PC-9 (cell line): ENCODE results near the gene GIMAP8. TPM values are rescaled to one million over a fixed set of nuclear protein-coding genes. Genes with fewer than 3 reads are reported as not detected.
A peak's percentile ranks its signal among the peaks of the same experiment; 100 is the strongest.

Experiments used
- BruUV-seq: library from RNA; stranded (reverse); fragments of 400-500 nt; replicated peaks from 2 replicates; lab custom pipeline; 2021; lab: Mats Ljungman, UMichigan
- CTCF ChIA-PET: fragments of 300-600 bp; sonication (Branson Sonifier 250); formaldehyde crosslinking; loops from one replicate; lab custom pipeline; 2022; ENCODE audit warnings: antibody characterized with exemption; lab: Charles Lee
- POLR2A ChIA-PET: fragments of 300-600 bp; sonication (Branson Sonifier 250); formaldehyde crosslinking; loops from one replicate; lab custom pipeline; 2022; ENCODE audit warnings: antibody characterized with exemption; ENCODE audit not compliant: unreplicated experiment; lab: Charles Lee
- DNase-seq, 2 experiments: peaks; one replicate each; pipeline versions ENCODE4 v3.0.0 to v3.0.0-alpha.2; 2015 to 2022; ENCODE audit warnings: mixed read lengths in 1 of 2
- H2AFZ ChIP-seq: fragments of 200-600 bp; sonication (generic); 2 replicates; pipeline ENCODE4 v1.8.1; 2017; ENCODE audit warnings: antibody characterized with exemption
- H3F3A ChIP-seq: fragments of 200-600 bp; sonication (generic); 2 replicates; pipeline ENCODE4 v1.8.1; 2017; ENCODE audit warnings: antibody characterized with exemption, mild to moderate bottlenecking, low read depth; ENCODE audit not compliant: insufficient read depth
- H3K27ac ChIP-seq: fragments of 200-600 bp; sonication (generic); 2 replicates; pipeline ENCODE4 v1.6.1; 2016; ENCODE audit warnings: mixed run types
- H3K27me3 ChIP-seq: fragments of 200-600 bp; sonication (generic); 2 replicates; pipeline ENCODE4 v1.6.1; 2016; ENCODE audit warnings: low read depth, mixed run types; ENCODE audit not compliant: insufficient read depth
- H3K36me3 ChIP-seq: fragments of 200-600 bp; sonication (generic); 2 replicates; pipeline ENCODE4 v1.6.1; 2016; ENCODE audit warnings: low read depth, mixed run types
- H3K4me1 ChIP-seq: fragments of 200-600 bp; sonication (generic); replicated peaks from 2 replicates; pipeline ENCODE4 v1.6.1; 2016; ENCODE audit warnings: mixed run types; ENCODE audit not compliant: insufficient read depth
- H3K4me2 ChIP-seq: fragments of 200-600 bp; sonication (generic); 2 replicates; pipeline ENCODE4 v1.6.1; 2017; ENCODE audit warnings: mixed run types
- H3K4me3 ChIP-seq: fragments of 200-600 bp; sonication (generic); 2 replicates; pipeline ENCODE4 v1.6.1; 2016; ENCODE audit warnings: mixed run types
- H3K79me2 ChIP-seq: fragments of 200-600 bp; sonication (generic); 2 replicates; pipeline ENCODE4 v1.6.1; 2017; ENCODE audit warnings: low read depth, mixed run types
- H3K9me2 ChIP-seq: fragments of 200-600 bp; sonication (generic); 2 replicates; pipeline ENCODE4 v1.8.1; 2017; ENCODE audit warnings: mild to moderate bottlenecking; ENCODE audit not compliant: insufficient read depth
- H3K9me3 ChIP-seq: fragments of 200-600 bp; sonication (generic); 2 replicates; pipeline ENCODE4 v1.8.1; 2016; ENCODE audit warnings: low read depth; ENCODE audit not compliant: insufficient read depth
- H4K20me1 ChIP-seq: fragments of 200-600 bp; sonication (generic); 2 replicates; pipeline ENCODE4 v1.8.1; 2017; ENCODE audit not compliant: insufficient read depth
- CTCF ChIP-seq: fragments of 200-600 bp; sonication (generic); conservative IDR thresholded peaks from 2 replicates; pipeline ENCODE4 v1.6.1; 2017; ENCODE audit warnings: mixed run types, antibody characterized with exemption, mild to moderate bottlenecking, moderate library complexity
- EZH2 ChIP-seq: fragments of 200-600 bp; sonication (generic); IDR thresholded peaks from 2 replicates; pipeline ENCODE4 v1.8.0; 2017; ENCODE audit warnings: antibody characterized with exemption, low read depth
- intact Hi-C: fragments of 100-400 bp; cut with micrococcal nuclease; formaldehyde crosslinking; loops from one replicate; pipeline ENCODE4 v1.10.0; 2022; ENCODE audit not compliant: unreplicated experiment
- total RNA-seq: library from RNA; stranded (reverse); gene quantifications from 2 replicates; pipeline ENCODE4 v1.2.3, GENCODE V29; 2021

The GIMAP8 gene
- total RNA-seq, 1 experiment from 2014 or later: not detected

- H3K4me1 ChIP-seq: peaks cover 39% of the 10 kb centered on the region
- TF ChIP-seq CTCF: no peak
- no peak for TF ChIP-seq EZH2
- H3K27me3 ChIP-seq: no peaks in the 10 kb centered on the region
- ChIA-PET CTCF (interaction anchor here (0.6 kb wide), 1 partner anchor 49 kb away, joined by 6 read pairs; no protein-coding TSS in a partner anchor), POLR2A (interaction anchor here (0.6 to 0.7 kb wide), 2 partner anchors 35 to 96 kb away, joined by 4 read pairs; partner anchors contain the start of gene REPIN1)
- peak overlapping the region; percentile 67 for H3K4me3 ChIP-seq
- H4K20me1 ChIP-seq: no peaks in the 10 kb centered on the region
- no peaks in the 10 kb centered on the region for H3K36me3 ChIP-seq
- H3K9me2 ChIP-seq: no peaks in the 10 kb centered on the region
- H3K79me2 ChIP-seq: no peaks in the 10 kb centered on the region
- peak overlapping the region; percentile 98 for H2AFZ ChIP-seq
- BruUV-seq: no TSS peak
- intact Hi-C loops: loop anchor here (2.0 to 5.0 kb wide), 2 partner anchors 41 to 82 kb away; partner anchors contain the start of genes ACTR3C and LRRC61
- H3K27ac ChIP-seq: no peak overlapping the region
- peaks cover 30% of the 10 kb centered on the region for H3F3A ChIP-seq
- H3K9me3 ChIP-seq: no peaks in the 10 kb centered on the region
- no peak for DNase-seq
- H3K4me2 ChIP-seq: peak overlapping the region; percentile 89
Measured at GRCh38 chr7:150404172-150404804, 46.1 kb upstream of the GIMAP8 start.

GRCh38 chr7:150404805-150405583 is 45.4 kb upstream of the GIMAP8 start:
- TF ChIP-seq EZH2 (no peak), CTCF (peak; percentile 37; the same call in 1 of the 2 replicates)
- H3K4me1 ChIP-seq: peaks cover 32% of the 10 kb centered on the region
- H3K4me3 ChIP-seq: peak overlapping the region; percentile 67
- no peaks in the 10 kb centered on the region for H3K79me2 ChIP-seq
- H3K36me3 ChIP-seq: no peaks in the 10 kb centered on the region
- H2AFZ ChIP-seq: peak overlapping the region; percentile 98
- peak; percentile 64 to 83 for DNase-seq
- no peaks in the 10 kb centered on the region for H3K9me3 ChIP-seq
- ChIA-PET CTCF (interaction anchor here (0.6 kb wide), 1 partner anchor 50 kb away, joined by 6 read pairs; no protein-coding TSS in a partner anchor), POLR2A (no interaction called here)
- TSS peak; percentile 84 for BruUV-seq
- H3K27ac ChIP-seq: no peak overlapping the region
- intact Hi-C loops: loop anchor here (2.0 to 5.0 kb wide), 2 partner anchors 42 to 83 kb away; partner anchors contain the start of genes ACTR3C and LRRC61
- H3K27me3 ChIP-seq: no peaks in the 10 kb centered on the region
- peak overlapping the region; percentile 89 for H3K4me2 ChIP-seq
- no peaks in the 10 kb centered on the region for H4K20me1 ChIP-seq
- peaks cover 23% of the 10 kb centered on the region for H3F3A ChIP-seq
- no peaks in the 10 kb centered on the region for H3K9me2 ChIP-seq

- peak overlapping the region; percentile 98; the same call in 1 of the 2 replicates for H2AFZ ChIP-seq
- peaks cover 24% of the 10 kb centered on the region for H3K4me1 ChIP-seq
- DNase-seq: no peak
- intact Hi-C loops: loop anchor here (2.0 kb wide), 1 partner anchor 43 kb away; no protein-coding TSS in a partner anchor
- no peaks in the 10 kb centered on the region for H3K9me2 ChIP-seq
- no peaks in the 10 kb centered on the region for H3K27me3 ChIP-seq
- peak overlapping the region; percentile 89 for H3K4me2 ChIP-seq
- ChIA-PET CTCF (no interaction called here), POLR2A (no interaction called here)
- H3K27ac ChIP-seq: no peak overlapping the region
- H3K4me3 ChIP-seq: peak overlapping the region; percentile 67
- H3K36me3 ChIP-seq: no peaks in the 10 kb centered on the region
- no peaks in the 10 kb centered on the region for H3K79me2 ChIP-seq
- TF ChIP-seq CTCF (no peak), EZH2 (no peak)
- peaks cover 16% of the 10 kb centered on the region; the same call in 1 of the 2 replicates for H3F3A ChIP-seq
- no TSS peak for BruUV-seq
- H3K9me3 ChIP-seq: no peaks in the 10 kb centered on the region
- H4K20me1 ChIP-seq: no peaks in the 10 kb centered on the region
Measured at GRCh38 chr7:150405584-150406311, 44.7 kb upstream of the GIMAP8 start.
